HL-60 (cell line): ENCODE measurements around the gene SMTNL1.

ENCODE experiments used
- DNase-seq, 2 experiments: peaks; one replicate each; pipeline ENCODE4 v3.0.0-alpha.2; 2010 to 2020; ENCODE audit warnings: low read depth in 1 of 2, low spot score in 1 of 2
- H3K27ac ChIP-seq: fragments of 250-450 bp; sonication (Bioruptor Pico); replicated peaks from 2 replicates; pipeline ENCODE4 v1.5.1; 2020; ENCODE audit warnings: mild to moderate bottlenecking, moderate library complexity
- H3K27me3 ChIP-seq: fragments of 250-450 bp; sonication (Bioruptor Pico); 2 replicates; pipeline ENCODE4 v1.5.1; 2021; ENCODE audit warnings: mild to moderate bottlenecking, moderate library complexity; ENCODE audit not compliant: insufficient read depth, poor library complexity, severe bottlenecking
- H3K4me3 ChIP-seq: replicated peaks from 2 replicates; pipeline ENCODE4 v1.5.1; 2011; ENCODE audit warnings: mild to moderate bottlenecking, control low read depth, low read length; ENCODE audit not compliant: insufficient read depth
- GABPA ChIP-seq: IDR thresholded peaks from 2 replicates; pipeline ENCODE4 v1.6.1; 2012; ENCODE audit warnings: low read depth
- POLR2AphosphoS5 ChIP-seq: IDR thresholded peaks from 2 replicates; pipeline ENCODE4 v1.6.1; 2012; ENCODE audit warnings: low read depth
- SPI1 ChIP-seq: IDR thresholded peaks from 2 replicates; pipeline ENCODE4 v1.6.1; 2012; ENCODE audit warnings: low read depth, mild to moderate bottlenecking, borderline replicate concordance
- TF ChIP-seq, protein P1 (sequence below): IDR thresholded peaks from 2 replicates; pipeline ENCODE4 v1.6.1; 2012; ENCODE audit warnings: low read depth; ENCODE audit not compliant: insufficient replicate concordance
- TF ChIP-seq, protein P2 (sequence below): IDR thresholded peaks from one replicate; pipeline ENCODE4 v1.5.1; 2011; ENCODE audit warnings: low read length, control low read depth, inconsistent platforms; ENCODE audit not compliant: insufficient read depth

Gene SMTNL1

DNA sequence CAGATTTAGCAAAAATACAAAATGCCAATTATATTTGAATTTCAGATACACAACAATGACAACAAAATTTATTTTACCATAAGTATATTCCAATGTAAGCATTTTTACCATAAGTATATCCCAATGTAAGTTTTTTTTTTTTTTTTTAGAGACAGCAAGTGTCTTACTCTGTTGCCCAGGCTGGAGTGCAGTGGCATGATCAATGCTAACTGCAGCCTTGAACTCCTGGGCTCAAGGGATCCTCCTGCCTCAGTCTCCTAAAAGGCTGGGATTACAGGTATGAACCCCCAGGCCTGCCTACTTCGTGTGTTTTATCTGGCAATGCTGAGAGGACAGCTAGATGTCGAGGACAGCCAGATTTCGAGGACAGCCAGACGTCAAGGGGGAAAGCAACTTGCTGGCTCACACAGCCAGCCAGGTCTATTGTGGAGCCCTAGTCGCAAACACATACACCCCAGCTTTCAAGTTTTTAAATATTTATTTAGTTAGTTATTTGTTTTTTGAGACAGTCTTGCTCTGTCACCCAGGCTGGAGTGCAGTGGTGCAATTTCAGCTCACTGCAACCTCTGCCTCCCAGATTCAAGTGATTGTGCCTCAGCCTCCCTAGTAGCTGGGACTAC is 59.0 kb downstream of the SMTNL1 start:
- no peaks in the 10 kb centered on the region for H3K27me3 ChIP-seq
- no peak overlapping the region for H3K4me3 ChIP-seq
- TF ChIP-seq POLR2AphosphoS5 = no peak
- TF ChIP-seq GABPA = no peak
- no peak for TF ChIP-seq SPI1
- TF ChIP-seq, protein P1, sequence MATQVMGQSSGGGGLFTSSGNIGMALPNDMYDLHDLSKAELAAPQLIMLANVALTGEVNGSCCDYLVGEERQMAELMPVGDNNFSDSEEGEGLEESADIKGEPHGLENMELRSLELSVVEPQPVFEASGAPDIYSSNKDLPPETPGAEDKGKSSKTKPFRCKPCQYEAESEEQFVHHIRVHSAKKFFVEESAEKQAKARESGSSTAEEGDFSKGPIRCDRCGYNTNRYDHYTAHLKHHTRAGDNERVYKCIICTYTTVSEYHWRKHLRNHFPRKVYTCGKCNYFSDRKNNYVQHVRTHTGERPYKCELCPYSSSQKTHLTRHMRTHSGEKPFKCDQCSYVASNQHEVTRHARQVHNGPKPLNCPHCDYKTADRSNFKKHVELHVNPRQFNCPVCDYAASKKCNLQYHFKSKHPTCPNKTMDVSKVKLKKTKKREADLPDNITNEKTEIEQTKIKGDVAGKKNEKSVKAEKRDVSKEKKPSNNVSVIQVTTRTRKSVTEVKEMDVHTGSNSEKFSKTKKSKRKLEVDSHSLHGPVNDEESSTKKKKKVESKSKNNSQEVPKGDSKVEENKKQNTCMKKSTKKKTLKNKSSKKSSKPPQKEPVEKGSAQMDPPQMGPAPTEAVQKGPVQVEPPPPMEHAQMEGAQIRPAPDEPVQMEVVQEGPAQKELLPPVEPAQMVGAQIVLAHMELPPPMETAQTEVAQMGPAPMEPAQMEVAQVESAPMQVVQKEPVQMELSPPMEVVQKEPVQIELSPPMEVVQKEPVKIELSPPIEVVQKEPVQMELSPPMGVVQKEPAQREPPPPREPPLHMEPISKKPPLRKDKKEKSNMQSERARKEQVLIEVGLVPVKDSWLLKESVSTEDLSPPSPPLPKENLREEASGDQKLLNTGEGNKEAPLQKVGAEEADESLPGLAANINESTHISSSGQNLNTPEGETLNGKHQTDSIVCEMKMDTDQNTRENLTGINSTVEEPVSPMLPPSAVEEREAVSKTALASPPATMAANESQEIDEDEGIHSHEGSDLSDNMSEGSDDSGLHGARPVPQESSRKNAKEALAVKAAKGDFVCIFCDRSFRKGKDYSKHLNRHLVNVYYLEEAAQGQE = no peak
- TF ChIP-seq, protein P2, sequence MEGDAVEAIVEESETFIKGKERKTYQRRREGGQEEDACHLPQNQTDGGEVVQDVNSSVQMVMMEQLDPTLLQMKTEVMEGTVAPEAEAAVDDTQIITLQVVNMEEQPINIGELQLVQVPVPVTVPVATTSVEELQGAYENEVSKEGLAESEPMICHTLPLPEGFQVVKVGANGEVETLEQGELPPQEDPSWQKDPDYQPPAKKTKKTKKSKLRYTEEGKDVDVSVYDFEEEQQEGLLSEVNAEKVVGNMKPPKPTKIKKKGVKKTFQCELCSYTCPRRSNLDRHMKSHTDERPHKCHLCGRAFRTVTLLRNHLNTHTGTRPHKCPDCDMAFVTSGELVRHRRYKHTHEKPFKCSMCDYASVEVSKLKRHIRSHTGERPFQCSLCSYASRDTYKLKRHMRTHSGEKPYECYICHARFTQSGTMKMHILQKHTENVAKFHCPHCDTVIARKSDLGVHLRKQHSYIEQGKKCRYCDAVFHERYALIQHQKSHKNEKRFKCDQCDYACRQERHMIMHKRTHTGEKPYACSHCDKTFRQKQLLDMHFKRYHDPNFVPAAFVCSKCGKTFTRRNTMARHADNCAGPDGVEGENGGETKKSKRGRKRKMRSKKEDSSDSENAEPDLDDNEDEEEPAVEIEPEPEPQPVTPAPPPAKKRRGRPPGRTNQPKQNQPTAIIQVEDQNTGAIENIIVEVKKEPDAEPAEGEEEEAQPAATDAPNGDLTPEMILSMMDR = no peak
- no peak overlapping the region for H3K27ac ChIP-seq
- no peak for DNase-seq

DNA sequence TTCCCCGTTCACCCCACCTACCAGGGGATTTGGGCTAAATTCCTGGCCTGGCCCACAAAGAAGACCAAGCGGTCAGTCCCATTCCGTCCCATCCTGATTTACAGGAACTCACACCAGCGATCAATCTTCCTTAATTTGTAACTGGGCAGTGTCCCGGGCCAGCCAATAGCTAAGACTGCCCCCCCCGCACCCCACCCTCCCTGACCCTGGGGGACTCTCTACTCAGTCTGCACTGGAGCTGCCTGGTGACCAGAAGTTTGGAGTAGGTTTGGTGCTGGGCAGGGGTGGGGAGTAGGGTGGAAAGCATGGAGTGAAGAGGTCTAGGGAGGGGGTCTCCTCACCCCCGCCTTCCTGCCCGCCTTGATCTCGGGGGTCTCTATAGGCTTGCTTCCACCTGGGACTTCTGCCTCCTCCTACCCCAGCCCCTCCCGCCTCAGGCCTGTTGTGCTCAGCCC is 60.1 kb downstream of the SMTNL1 start, which contains the start of gene SERPING1:
Gene SERPING1, plus strand, starts transcription at position 225 of the 455 bp plus-strand sequence. CDS start 586 bp downstream, outside the sequence.
- H3K27ac ChIP-seq = no peak within 1 kb of the TSS
- H3K4me3 ChIP-seq = 0 out of 2 replicates have a peak within 1 kb of the TSS, but pooled peaks have one; percentile 9
- no peaks in the 10 kb centered on the region for H3K27me3 ChIP-seq
- no peak for DNase-seq
- TF ChIP-seq POLR2AphosphoS5 (no peak), SPI1 (no peak), GABPA (no peak)
- TF ChIP-seq, protein P1 = no peak
- TF ChIP-seq, protein P2 = no peak

DNA sequence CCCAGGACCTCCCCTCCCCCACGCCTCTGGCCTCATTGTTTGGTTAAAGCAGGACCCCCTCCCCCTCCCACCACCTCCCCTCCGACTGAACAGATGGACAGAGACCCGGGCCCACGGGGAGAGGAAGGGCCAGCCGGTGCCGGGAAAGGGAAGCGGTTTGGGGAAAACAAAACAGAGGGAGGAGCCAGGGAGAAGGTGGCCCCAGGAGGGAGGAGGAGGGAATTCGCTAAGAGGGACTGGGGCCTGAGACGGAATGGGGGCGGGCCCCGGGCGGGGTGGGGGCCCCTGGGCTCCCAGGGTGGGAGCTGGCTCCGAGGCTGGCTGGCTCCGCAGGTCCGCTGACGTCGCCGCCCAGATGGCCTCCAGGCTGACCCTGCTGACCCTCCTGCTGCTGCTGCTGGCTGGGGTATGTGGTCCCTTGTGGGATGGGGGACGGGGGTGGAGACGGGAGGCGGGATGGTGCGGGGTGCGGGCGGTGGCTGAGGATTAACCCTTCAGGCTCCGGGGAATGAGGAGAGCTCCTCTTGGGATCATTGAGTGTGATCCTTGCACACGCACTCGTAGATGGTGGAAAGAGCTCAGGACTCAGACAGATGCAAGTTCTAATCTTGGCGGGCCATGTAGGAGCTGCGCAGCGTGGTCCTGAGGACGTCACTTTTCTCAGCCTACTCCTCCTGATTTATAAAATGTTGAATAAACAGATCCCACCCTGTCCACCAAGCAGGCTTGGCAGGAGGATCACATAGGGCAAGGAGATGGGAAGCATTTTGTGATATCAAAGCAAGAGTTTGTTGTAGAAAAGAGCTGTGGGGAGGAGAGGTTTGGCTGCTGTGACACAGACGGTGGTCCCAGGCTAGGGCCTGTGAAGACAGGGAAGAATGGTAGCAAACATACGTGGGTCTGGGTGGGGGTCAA is 60.8 kb downstream of the SMTNL1 start:
- H3K4me3 ChIP-seq = 0 out of 2 replicates have a peak overlapping the region, but pooled peaks have one; percentile 9
- DNase-seq = peak in 1 of 2 experiments; percentile 18
- no peaks in the 10 kb centered on the region for H3K27me3 ChIP-seq
- H3K27ac ChIP-seq = no peak overlapping the region
- TF ChIP-seq, protein P1 = no peak
- no peak for TF ChIP-seq SPI1
- TF ChIP-seq, protein P2 = no peak
- no peak for TF ChIP-seq POLR2AphosphoS5
- TF ChIP-seq GABPA = no peak
